Measurements from ENCODE around the gene GTPBP2. TPM values are rescaled to one million over a fixed set of nuclear protein-coding genes. Genes with fewer than 3 reads are reported as not detected.
"Not testable (repeated sequence)": the region's sequence is repeated elsewhere in the genome, so short reads cannot be mapped to it uniquely, and the experiment has no call there.

Gene GTPBP2
- total and polyA plus RNA-seq, 2 donors (not counting 1 experiment from before 2014, with no cell fraction given): 80.8 to 103 TPM

DNA sequence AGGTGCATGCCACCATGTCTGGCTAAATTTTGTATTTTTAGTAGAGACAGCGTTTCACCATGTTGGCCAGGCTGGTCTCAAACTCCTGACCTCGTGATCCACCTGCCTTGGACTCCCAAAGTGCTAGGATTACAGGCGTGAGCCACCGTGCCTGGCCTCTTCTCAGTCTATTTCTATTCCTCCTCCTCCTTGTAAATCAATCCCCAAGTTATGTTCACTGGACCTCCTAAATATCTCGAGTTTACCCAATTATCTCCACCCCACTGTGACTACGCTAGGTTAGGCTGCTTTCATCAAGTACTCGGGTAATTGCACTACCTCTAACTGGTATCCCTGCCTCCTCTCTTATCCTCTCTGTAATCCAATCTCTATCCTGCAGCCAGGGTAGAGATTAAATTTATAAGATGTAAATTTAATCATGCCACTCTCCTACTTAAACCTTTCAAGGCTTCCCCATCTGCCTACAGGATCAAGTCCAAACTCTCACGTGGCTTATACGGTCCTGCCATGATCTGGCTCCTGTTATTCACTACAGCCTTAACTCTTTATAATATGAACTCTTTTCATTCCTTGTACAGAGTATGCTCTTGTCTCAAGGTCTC, 5.7 kb upstream of the GTPBP2 start:
- TF ChIP-seq EZH2 (IDR thresholded peaks at IDR 0.05; ENCODE audit: borderline replicate concordance, insufficient read depth, low read depth, low read length, poor library complexity, severe bottlenecking): no peak
- TF ChIP-seq, protein P1, sequence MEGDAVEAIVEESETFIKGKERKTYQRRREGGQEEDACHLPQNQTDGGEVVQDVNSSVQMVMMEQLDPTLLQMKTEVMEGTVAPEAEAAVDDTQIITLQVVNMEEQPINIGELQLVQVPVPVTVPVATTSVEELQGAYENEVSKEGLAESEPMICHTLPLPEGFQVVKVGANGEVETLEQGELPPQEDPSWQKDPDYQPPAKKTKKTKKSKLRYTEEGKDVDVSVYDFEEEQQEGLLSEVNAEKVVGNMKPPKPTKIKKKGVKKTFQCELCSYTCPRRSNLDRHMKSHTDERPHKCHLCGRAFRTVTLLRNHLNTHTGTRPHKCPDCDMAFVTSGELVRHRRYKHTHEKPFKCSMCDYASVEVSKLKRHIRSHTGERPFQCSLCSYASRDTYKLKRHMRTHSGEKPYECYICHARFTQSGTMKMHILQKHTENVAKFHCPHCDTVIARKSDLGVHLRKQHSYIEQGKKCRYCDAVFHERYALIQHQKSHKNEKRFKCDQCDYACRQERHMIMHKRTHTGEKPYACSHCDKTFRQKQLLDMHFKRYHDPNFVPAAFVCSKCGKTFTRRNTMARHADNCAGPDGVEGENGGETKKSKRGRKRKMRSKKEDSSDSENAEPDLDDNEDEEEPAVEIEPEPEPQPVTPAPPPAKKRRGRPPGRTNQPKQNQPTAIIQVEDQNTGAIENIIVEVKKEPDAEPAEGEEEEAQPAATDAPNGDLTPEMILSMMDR (IDR thresholded peaks at IDR 0.05): no peak
- H4K20me1 ChIP-seq (ENCODE audit: control insufficient read depth, insufficient read depth, low read length, poor library complexity, severe bottlenecking): peaks cover 6% of the 10 kb centered on the region
- no peak for ATAC-seq (ENCODE audit: low read depth)
- Mint-ChIP-seq H3K4me3 (peak overlapping the region; percentile 99), H3K9me3 (ENCODE audit: insufficient read depth) (no peaks in the 10 kb centered on the region), H3K27me3 (no peaks in the 10 kb centered on the region), H3K4me1 (peaks cover 40% of the 10 kb centered on the region), H3K27ac (peak overlapping the region; percentile 98)
- no peaks in the 10 kb centered on the region for H3K9me3 ChIP-seq (ENCODE audit: control extremely low read depth in 1 of 3, control insufficient read depth in 2 of 3, insufficient read depth in 1 of 3, low read length in 2 of 3)
- no peak for DNase-seq
- H3K27me3 ChIP-seq (replicated peaks in 1 of 4; ENCODE audit: control extremely low read depth in 1 of 4, control insufficient read depth in 3 of 4, insufficient read depth in 4 of 4, low read length in 3 of 4): no peaks in the 10 kb centered on the region
- peaks cover 2 to 4% of the 10 kb centered on the region in 2 experiments for H3K36me3 ChIP-seq (replicated peaks in 1 of 2; ENCODE audit: control extremely low read depth in 1 of 2, control insufficient read depth in 1 of 2, extremely low read depth in 1 of 2, insufficient read depth in 2 of 2, low read length in 1 of 2)
- ChIA-PET POLR2A (interaction anchor here (0.6 kb wide), 1 partner anchor 11 kb away, joined by 5 read pairs; no protein-coding TSS in a partner anchor), CTCF (interaction anchor here (1.4 kb wide), 1 partner anchor 140 kb away, joined by 4 read pairs; no protein-coding TSS in a partner anchor)
- peak overlapping the region; percentile 97 for H2AFZ ChIP-seq (ENCODE audit: insufficient read depth, low read depth, low read length, poor library complexity, severe bottlenecking)
- peak overlapping the region; percentile 86 for H3K4me2 ChIP-seq (replicated peaks; ENCODE audit: low read depth, low read length, poor library complexity, severe bottlenecking)
- peak overlapping the region; percentile 92 for H3K9ac ChIP-seq (ENCODE audit: low read length)
- intact Hi-C loops (cut with micrococcal nuclease): loop anchor here (1.0 kb wide), 1 partner anchor 10 kb away; the partner anchor contains the start of gene RSPH9
- peaks cover 47% of the 10 kb centered on the region for H3K79me2 ChIP-seq (ENCODE audit: control insufficient read depth, insufficient read depth, low read length)
- H3K4me1 ChIP-seq (ENCODE audit: control insufficient read depth in 2 of 2, insufficient read depth in 2 of 2, low read length in 2 of 2): peaks cover 20 to 50% of the 10 kb centered on the region in 2 donors
- 92% methylated on average over 7 of the region's 9 CpGs for WGBS (ENCODE audit: insufficient coverage)
- H3K27ac ChIP-seq (ENCODE audit: low read length in 2 of 2): peak overlapping the region in 1 of 2 donors; percentile 88
- peak overlapping the region in 1 of 5 experiments; percentile 97 for H3K4me3 ChIP-seq (ENCODE audit: control extremely low read depth in 1 of 5, extremely low read depth in 1 of 5, insufficient read depth in 1 of 5, low read depth in 2 of 5, low read length in 4 of 5)

DNA sequence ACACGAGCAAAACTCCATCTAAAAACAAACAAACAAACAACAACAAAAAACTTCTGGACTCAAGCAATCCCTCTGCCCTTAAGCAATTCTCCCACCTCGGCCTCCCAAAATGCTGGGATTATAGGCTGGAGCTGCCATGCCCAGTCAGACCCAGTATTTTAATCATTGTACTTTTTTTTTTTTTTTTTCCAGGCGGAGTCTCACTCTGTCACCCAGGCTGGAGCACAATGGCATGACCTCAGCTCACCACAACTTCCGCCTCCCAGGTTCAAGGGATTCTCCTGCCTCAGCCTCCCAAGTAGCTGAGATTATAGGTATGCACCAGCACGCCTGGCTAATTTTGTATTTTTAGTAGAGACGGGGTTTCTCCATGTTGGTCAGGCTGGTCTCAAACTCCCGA, 3.9 kb upstream of the GTPBP2 start:
- H3K9ac ChIP-seq (ENCODE audit: low read length); intact Hi-C loops (cut with micrococcal nuclease); H3K9me3 Mint-ChIP-seq (ENCODE audit: insufficient read depth); CTCF ChIA-PET; DNase-seq; H2AFZ ChIP-seq (ENCODE audit: insufficient read depth, low read depth, low read length, poor library complexity, severe bottlenecking); H3K27ac ChIP-seq (ENCODE audit: low read length in 2 of 2); H3K27me3 ChIP-seq (replicated peaks in 1 of 4; ENCODE audit: control extremely low read depth in 1 of 4, control insufficient read depth in 3 of 4, insufficient read depth in 4 of 4, low read length in 3 of 4); H4K20me1 ChIP-seq (ENCODE audit: control insufficient read depth, insufficient read depth, low read length, poor library complexity, severe bottlenecking); H3K36me3 ChIP-seq (replicated peaks in 1 of 2; ENCODE audit: control extremely low read depth in 1 of 2, control insufficient read depth in 1 of 2, extremely low read depth in 1 of 2, insufficient read depth in 2 of 2, low read length in 1 of 2); H3K27ac Mint-ChIP-seq; H3K4me3 ChIP-seq (ENCODE audit: control extremely low read depth in 1 of 5, extremely low read depth in 1 of 5, insufficient read depth in 1 of 5, low read depth in 2 of 5, low read length in 4 of 5); H3K9me3 ChIP-seq (ENCODE audit: control extremely low read depth in 1 of 3, control insufficient read depth in 2 of 3, insufficient read depth in 1 of 3, low read length in 2 of 3); H3K4me2 ChIP-seq (replicated peaks; ENCODE audit: low read depth, low read length, poor library complexity, severe bottlenecking); H3K27me3 Mint-ChIP-seq; H3K4me3 Mint-ChIP-seq; ATAC-seq (ENCODE audit: low read depth): not testable (repeated sequence)
- H3K4me1 Mint-ChIP-seq: peaks cover 38% of the 10 kb centered on the region
- Histone ChIP-seq H3K4me1 (ENCODE audit: control insufficient read depth in 2 of 2, insufficient read depth in 2 of 2, low read length in 2 of 2) (peaks cover 21 to 50% of the 10 kb centered on the region in 2 donors), H3K79me2 (ENCODE audit: control insufficient read depth, insufficient read depth, low read length) (peaks cover 37% of the 10 kb centered on the region)
- WGBS (ENCODE audit: insufficient coverage): 100% methylated on average over 3 of the region's 7 CpGs
- POLR2A ChIA-PET: interaction anchor here (0.7 kb wide), 3 partner anchors 13 to 337 kb away, joined by 4 to 6 read pairs (median 5); no protein-coding TSS in a partner anchor
